CD4-positive, alpha-beta T cell treated with Interleukin-4 for 4 hours (primary cell): ENCODE measurements around the gene LMO4.

ENCODE experiments used
- DNase-seq: peaks from one replicate; pipeline ENCODE4 v3.0.0-alpha.2; 2020

The LMO4 gene

DNA sequence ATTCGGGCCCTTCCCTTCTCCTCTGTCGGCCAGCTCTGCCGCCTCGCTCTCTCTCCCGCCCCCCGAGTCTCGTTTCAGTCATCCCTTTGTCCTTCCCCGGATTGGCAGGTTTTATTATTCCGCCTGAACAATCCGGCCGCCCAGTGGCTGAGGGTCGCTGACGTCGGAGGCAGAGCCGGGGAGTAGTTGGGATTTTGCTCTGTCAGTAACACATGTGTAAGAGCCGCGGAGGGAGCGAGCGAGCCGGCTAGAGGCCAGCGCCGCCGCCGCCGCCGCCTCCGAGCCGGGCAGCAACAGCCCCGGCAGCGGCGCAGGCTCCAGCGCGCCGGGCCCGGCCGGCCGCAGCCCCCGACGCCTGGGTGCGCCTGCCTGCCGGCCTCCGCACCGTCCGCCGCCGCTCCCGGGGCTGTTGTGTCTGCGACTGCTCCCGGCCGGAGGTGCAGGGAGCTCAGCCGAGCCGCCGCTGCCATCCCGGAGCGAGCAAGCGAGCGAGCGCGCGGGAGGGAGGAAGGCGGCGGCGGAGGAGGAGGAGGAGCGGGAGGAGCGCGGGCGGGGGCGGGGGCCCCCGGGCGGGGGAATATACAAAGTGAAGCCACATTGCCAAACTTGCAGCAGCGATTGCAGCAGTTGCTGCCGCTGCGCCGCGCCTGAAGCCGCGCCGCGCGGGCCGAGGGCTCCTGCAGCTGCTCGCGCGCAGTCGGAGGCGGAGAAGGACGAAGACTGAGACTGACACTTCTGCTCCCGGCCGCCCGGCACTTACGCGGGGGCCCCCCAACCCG, at the start of gene LMO4:
Gene LMO4 (plus strand): TSS at position 609 of the 779 bp plus-strand sequence. CDS start 3,136 bp downstream, outside the sequence.
- DNase-seq: peak; percentile 92

DNA sequence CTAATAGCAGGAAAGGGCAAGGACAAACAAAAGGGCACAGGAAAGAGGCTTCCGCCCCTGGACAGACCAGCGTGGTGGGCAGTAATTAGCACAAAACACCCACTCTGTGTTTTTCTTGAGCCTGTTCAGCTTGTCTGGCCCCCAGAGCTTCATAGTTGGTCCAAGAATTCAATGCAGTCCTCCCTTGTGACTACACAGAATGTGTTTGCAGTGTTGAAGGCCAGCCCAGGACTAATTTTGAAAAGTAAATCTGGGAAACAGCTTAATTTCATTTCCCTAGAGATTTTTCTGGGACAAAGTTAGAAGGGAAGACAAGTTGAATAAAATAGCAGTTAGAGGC, 49.2 kb upstream of the LMO4 start:
- no peak for DNase-seq

GRCh38 chr1:87279966-87280535, 48.6 kb upstream of the LMO4 start:
- no peak for DNase-seq

- no peak for DNase-seq
These were observed 44.0 kb upstream of the LMO4 start for GRCh38 chr1:87284456-87285240.

DNA sequence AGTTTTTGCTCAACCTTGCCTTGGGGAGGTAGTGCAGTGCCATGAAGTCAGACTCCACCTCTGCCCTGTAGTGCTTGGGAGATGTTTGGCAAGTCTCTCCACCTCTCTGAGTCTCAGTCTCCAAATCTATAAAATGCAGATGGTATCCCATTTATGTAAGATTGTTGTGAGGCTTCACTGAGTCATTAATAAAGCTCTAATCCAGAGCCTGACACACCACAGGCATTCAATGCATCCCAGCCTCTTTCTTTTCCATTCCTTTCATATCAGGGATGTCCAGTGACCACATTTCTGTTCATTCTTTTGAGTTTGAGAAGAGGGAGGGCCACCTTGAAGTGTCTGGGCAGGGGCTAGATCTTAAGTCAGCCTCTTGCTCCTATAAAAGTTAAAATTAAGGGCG, 37.6 kb upstream of the LMO4 start:
- DNase-seq: no peak

GRCh38 chr1:87292684-87293493, 35.8 kb upstream of the LMO4 start:
- DNase-seq: peak; percentile 62

DNA sequence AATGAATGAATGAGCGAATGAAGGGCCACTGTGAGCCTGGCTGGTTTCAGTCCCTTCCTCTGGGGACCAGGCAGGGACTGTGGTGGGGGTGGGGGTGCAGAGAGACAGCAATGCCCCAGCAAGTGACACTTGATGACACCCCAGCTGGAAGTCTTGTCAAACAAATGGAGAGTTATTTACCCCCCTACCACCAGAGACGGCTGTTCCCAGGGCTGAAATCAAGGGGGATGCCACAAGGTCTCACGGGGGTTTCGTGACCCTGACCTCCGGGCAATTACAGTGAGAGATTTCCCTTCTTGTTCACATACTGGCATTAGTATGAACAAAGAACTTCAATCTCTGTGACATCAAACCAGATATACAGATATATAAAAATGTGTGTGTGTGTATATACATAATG, 34.0 kb upstream of the LMO4 start:
- DNase-seq: no peak

DNA sequence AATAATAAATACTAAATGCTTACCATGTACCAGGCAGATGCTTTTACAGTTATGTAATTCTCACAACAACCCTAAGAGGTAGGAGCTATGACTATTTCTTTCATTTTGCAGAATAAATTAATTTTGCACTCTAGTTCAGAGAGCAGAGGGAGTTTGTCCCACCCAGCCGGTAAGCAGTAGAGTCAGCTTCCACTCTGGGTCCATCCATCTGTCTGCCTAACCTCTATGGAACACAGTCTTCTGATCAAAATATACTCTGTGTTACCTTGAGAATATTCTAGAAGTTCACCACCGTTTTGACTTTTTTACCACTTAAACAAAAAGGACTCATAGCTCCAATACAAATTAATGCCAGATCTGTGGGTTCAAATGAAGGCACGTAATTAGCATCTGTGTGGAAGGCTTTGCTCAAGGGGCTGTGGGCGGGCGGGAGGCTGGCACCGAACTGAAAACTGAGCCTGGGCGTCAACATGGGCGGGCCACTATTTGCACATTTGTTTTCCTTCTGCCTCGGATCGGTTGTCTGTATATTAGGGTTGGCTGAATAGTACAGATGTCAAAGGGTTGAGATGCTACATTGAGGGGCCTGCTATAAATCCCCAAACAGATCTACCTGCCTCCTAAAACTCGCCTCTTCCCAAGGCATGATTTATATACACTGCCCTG, 33.1 kb upstream of the LMO4 start:
- no peak for DNase-seq

GRCh38 chr1:87296206-87296605, 32.5 kb upstream of the LMO4 start:
- DNase-seq: no peak

DNA sequence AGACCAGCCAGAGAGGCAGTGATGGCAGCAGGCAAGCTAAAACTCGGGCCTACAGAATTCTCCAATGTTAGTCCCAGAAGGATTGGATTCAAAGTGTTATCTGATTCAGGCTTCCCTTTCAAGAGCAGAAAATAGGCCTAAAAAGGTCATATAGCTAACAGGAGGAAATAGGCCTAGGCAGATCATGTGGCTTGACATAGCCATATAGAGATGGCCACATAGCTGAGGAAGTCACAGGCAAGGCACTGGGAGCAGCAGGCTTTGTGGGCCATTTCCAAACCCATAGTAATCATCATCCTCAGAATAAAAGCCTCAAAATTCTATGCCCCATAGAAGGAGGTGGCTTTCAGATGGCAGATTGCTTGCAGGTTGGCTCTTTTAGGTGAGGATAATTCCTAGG, 29.0 kb upstream of the LMO4 start:
- DNase-seq: no peak

DNA sequence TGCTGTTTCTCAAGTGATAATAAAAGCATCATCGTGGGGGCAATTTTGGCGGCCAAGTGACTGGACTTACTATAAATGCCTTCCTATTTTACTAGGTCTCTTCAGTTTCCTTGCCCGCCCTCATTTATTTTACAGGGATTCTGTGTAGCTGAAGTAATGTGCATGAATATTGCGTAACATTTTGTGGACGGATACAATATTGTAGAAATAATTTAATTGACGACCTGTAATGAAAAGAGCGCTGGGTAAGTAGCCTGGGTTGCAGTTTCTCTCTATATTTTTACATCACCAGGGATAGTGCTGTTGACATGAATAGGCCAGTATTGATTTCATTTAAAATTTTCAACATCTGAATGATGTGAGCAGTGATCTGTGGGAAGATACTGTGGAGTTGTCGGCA, 28.1 kb upstream of the LMO4 start:
- DNase-seq: no peak

GRCh38 chr1:87305151-87305550, 23.5 kb upstream of the LMO4 start:
- no peak for DNase-seq

DNA sequence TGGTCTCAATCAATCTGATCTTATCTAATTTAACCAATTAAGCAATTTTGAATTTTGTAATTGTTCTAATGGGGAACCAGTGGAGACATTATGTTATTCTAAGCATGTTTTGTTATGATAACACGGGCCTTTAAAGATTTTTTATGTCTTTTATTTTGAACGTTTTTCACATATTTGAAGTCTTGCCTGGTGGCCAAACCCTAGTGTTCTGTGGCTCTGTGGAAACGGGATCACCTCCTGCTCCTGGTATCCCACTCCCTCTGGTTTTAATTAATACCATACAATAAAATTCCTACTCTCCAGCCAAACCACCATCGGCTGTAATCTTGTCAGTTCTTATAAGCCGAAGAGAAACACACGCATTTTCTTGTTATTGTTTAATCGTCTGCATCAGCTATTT, 22.9 kb upstream of the LMO4 start:
- DNase-seq: no peak

- no peak for DNase-seq
These were observed 21.4 kb upstream of the LMO4 start for GRCh38 chr1:87307306-87307705.

- DNase-seq: no peak
These were observed 20.7 kb upstream of the LMO4 start for GRCh38 chr1:87307931-87308330.

DNA sequence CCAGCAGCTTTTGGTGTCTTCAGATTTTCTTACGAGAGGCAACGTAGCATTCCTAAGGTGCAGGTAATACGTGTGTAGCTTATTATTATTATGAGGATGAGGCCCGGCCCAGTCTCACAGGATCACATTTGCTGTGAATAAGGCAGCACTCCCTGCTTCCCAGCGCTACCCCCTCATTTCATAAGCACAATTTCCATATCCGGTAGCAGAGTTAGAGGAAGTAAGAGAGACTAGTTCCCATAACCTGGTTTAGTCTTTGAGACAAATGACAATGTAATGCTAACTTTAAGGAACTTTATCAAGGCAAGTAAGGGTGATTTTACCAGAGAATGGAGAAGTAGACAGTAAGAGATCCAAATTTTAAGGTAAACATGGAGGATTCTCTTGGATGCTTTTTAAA, 14.6 kb upstream of the LMO4 start:
- DNase-seq: no peak

DNA sequence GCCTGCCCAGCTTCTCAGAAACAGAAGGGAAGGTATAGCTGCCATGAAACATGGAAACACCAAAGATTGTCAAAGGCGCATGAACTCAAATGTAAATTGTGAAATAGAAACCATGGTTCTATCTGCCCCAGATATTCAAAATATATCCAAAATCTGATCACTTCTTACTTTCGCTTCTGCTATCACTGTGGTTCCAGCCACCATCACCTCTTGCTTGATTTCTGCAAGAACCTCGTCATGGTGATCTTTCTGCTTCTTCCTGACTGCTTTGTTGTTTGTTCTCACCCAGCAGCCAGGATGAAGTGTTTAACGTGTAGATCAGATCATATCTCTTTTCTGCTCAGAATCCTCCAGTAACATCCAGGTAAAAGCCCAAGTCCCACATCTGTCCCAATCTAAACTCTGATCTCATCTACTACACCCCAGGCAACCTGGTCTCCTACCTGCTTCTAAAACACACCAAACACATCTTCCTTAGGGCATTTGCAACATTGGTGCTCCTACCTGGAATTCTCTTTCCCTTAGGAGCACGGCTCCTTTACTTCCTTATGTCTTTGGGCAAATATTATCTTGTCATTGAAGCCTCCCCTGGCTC, 10.5 kb upstream of the LMO4 start:
- no peak for DNase-seq

GRCh38 chr1:87318806-87319205, 9.9 kb upstream of the LMO4 start:
- DNase-seq: no peak

- DNase-seq: peak; percentile 73
These were observed 2.5 kb upstream of the LMO4 start for GRCh38 chr1:87325982-87326738.

DNA sequence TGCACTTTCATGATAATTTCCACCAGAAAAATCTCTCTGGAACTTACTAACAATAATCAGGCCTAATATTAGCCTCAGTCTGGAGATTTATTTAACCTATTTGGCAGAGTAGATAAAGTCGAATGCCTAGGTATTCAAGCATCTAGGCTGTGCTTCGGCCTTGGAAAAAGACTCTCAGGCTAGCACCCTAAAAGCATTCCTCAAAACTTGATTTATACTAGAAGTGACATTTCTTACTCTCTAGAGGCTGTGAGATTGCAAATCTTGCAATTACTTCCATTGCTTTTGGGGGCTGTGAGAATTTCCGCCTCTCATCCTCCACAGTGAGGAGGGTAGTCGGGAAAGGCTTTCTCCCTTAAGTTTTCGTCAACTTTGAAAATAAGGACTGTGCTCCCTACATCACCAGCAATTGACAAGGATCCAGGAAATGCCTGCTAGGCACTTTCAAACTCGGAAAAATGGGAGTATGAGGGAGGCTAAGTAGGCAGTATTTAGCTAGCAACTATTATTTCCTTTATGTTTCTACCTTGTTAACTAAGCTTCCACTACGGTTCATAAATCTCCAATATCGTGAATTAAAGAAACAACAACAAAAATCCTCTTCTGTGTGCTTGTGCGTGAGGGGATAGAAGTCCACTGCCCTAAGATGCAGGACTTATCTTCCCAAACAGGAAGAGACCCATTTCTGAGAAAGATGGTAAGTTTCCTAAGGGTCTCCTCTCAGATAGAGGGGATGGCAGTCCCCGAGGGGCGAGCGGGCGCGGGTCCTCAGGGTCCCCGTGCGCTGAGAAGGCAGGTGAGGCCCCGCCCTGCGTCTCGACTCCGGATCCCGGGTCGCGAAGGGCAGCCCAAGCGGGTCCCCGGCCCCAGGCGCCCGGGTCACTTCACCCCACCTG, 1.1 kb upstream of the LMO4 start:
- DNase-seq: no peak
